Right lobe of liver (tissue), 4 donors: Measurements from ENCODE around the gene MYO3B.
"Not testable (repeated sequence)": the region's sequence is repeated elsewhere in the genome, so short reads cannot be mapped to it uniquely, and the experiment has no call there.

Source experiments
- POLR2A ChIP-seq: fragments of 450-650 bp; IDR thresholded peaks from one replicate; pipeline ENCODE4 v1.6.1; 2017; ENCODE audit warnings: antibody characterized with exemption, mild to moderate bottlenecking
- TF ChIP-seq, protein P1 (sequence below), 4 donors: fragments of 200-600 bp in 3 of 4; fragments of 450-650 bp in 1 of 4; IDR thresholded peaks; one replicate each; pipeline versions ENCODE4 v1.5.1 to v1.8.0; 2016 to 2022; ENCODE audit warnings: antibody characterized with exemption in 4 of 4, mild to moderate bottlenecking in 2 of 4
- donor health status: DM: no; HTN: no; CAD: no.
- donor health status: DM: no; HTN: no; CAD: no.
- donor health status: DM: no; HTN: yes; CAD: no.

DNA sequence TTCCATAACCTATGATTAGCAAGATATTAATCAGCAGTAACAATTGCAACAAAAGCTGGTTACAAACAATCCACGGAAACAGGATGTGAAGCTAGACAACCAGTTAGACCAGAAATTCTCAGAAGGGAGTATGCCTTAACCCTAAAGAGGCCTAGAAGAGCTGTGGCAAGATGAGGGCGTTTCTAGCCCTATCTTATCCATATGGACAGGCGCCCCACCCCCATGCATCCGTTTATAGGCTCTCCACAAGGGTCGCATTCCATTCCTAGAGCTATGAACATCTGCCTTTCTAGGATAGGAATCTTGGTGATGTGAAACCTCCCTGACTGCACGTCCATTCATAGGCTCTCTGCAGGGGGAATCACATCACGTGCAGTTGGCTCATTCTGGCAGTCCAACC, 441.0 kb downstream of the MYO3B start:
- TF ChIP-seq, protein P1, sequence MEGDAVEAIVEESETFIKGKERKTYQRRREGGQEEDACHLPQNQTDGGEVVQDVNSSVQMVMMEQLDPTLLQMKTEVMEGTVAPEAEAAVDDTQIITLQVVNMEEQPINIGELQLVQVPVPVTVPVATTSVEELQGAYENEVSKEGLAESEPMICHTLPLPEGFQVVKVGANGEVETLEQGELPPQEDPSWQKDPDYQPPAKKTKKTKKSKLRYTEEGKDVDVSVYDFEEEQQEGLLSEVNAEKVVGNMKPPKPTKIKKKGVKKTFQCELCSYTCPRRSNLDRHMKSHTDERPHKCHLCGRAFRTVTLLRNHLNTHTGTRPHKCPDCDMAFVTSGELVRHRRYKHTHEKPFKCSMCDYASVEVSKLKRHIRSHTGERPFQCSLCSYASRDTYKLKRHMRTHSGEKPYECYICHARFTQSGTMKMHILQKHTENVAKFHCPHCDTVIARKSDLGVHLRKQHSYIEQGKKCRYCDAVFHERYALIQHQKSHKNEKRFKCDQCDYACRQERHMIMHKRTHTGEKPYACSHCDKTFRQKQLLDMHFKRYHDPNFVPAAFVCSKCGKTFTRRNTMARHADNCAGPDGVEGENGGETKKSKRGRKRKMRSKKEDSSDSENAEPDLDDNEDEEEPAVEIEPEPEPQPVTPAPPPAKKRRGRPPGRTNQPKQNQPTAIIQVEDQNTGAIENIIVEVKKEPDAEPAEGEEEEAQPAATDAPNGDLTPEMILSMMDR (IDR thresholded peaks at IDR 0.05), result not testable (repeated sequence)
- not testable (repeated sequence) for TF ChIP-seq POLR2A
